ENCODE data around the gene NHSL2.

Gene NHSL2

GRCh38 chrX:71990518-71990917 lies 79.9 kb downstream of the NHSL2 start:
- DNase-seq (ENCODE audit: low read depth, low spot score), result no peak

- DNase-seq (ENCODE audit: low read depth, low spot score), result no peak
Measured at GRCh38 chrX:71991164-71991563, 80.5 kb downstream of the NHSL2 start.

- DNase-seq (ENCODE audit: low read depth, low spot score), result no peak
Measured at GRCh38 chrX:71992711-71993110, 82.1 kb downstream of the NHSL2 start.

- no peak for DNase-seq (ENCODE audit: low read depth, low spot score)
Measured at GRCh38 chrX:71993371-71993770, 82.7 kb downstream of the NHSL2 start.

- DNase-seq (ENCODE audit: low read depth, low spot score), result no peak
Measured at GRCh38 chrX:71994601-71995000, 84.0 kb downstream of the NHSL2 start.

- no peak for DNase-seq (ENCODE audit: low read depth, low spot score)
Measured at GRCh38 chrX:71995122-71995521, 84.5 kb downstream of the NHSL2 start.

GRCh38 chrX:71996136-71996535 lies 85.5 kb downstream of the NHSL2 start:
- DNase-seq (ENCODE audit: low read depth, low spot score), result no peak

- no peak for DNase-seq (ENCODE audit: low read depth, low spot score)
Measured at GRCh38 chrX:71996826-71997225, 86.2 kb downstream of the NHSL2 start.

- no peak for DNase-seq (ENCODE audit: low read depth, low spot score)
Measured at GRCh38 chrX:71997320-71997719, 86.7 kb downstream of the NHSL2 start.

- no peak for DNase-seq (ENCODE audit: low read depth, low spot score)
Measured at GRCh38 chrX:71998836-71999509, 88.3 kb downstream of the NHSL2 start.

- DNase-seq (ENCODE audit: low read depth, low spot score), result no peak
Measured at GRCh38 chrX:71999535-71999934, 88.9 kb downstream of the NHSL2 start.

GRCh38 chrX:72001471-72001870 lies 90.8 kb downstream of the NHSL2 start:
- DNase-seq (ENCODE audit: low read depth, low spot score), result no peak

GRCh38 chrX:72001906-72002305 lies 91.3 kb downstream of the NHSL2 start:
- no peak for DNase-seq (ENCODE audit: low read depth, low spot score)

GRCh38 chrX:72002875-72003274 lies 92.2 kb downstream of the NHSL2 start:
- no peak for DNase-seq (ENCODE audit: low read depth, low spot score)

- DNase-seq (ENCODE audit: low read depth, low spot score), result no peak
Measured at GRCh38 chrX:72003811-72004750, 93.4 kb downstream of the NHSL2 start.

GRCh38 chrX:72005046-72005445 lies 94.4 kb downstream of the NHSL2 start:
- no peak for DNase-seq (ENCODE audit: low read depth, low spot score)

GRCh38 chrX:72006461-72006860 lies 95.8 kb downstream of the NHSL2 start:
- no peak for DNase-seq (ENCODE audit: low read depth, low spot score)

- DNase-seq (ENCODE audit: low read depth, low spot score), result no peak
Measured at GRCh38 chrX:72009731-72010130, 99.1 kb downstream of the NHSL2 start.

GRCh38 chrX:72011734-72012133 lies 101.1 kb downstream of the NHSL2 start:
- DNase-seq (ENCODE audit: low read depth, low spot score), result no peak

GRCh38 chrX:72015383-72015782 lies 104.7 kb downstream of the NHSL2 start:
- no peak for DNase-seq (ENCODE audit: low read depth, low spot score)

- DNase-seq (ENCODE audit: low read depth, low spot score), result no peak
Measured at GRCh38 chrX:72016881-72017783, 106.5 kb downstream of the NHSL2 start.

All from smooth muscle cell of the brain vasculature (primary cell).